ENCODE results near the gene MMP24OS. TPM values are rescaled to one million over a fixed set of nuclear protein-coding genes. Genes with fewer than 3 reads are reported as not detected.
"Not testable (repeated sequence)": the region's sequence is repeated elsewhere in the genome, so short reads cannot be mapped to it uniquely, and the experiment has no call there.

The MMP24OS gene
- 71.6 TPM for total RNA-seq

DNA sequence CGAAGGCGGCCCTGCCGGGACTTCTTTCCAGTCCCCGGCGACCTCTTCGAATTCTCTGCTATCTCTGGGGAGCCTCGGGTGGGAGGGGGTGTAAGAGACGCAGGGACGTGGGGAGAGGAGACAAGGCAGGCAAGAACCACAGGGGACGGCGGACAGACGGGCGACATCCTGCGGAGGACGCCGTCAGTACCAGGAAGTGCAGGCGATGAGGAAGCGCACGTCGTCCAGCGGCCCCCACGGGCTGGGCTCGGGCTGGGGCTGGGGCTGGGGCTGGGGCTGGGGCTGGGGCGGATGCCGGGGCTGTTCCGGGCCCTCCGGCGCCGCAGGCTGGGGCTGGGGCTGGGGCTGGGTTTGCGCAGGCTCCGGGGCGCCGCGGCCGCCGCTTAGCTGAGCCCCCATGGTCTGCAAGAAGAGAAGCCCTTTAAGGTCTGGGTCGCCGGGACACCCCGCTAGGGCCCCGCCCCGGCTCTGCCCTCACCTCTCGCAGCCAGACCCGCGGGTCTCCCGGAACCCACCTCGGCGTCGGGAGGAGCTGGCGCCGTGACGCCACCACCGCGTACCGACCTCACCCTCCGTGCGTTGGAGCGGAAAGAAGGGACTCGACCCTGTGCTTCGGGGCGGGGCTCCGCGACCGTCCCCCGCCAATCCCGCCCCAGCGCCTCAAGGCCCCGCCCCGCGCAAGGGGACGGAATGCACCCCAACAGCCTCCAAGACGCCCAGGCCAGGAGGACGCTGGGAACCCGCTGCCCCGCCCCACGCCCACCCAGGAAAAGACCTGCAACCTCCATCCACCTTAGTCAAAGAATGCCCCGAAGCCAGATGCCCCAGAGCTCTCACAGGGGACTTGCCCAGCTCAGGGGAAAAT is at the start of gene MMP24OS:
Gene MMP24OS (minus strand): TSS at position 592 of the 865 bp plus-strand sequence. CDS start 193 bp downstream, at position 399.
- intact Hi-C loops (cut with DNase I): no loop called here
- DNase-seq (ENCODE audit: low spot score): peak; percentile 93
- ATAC-seq: peak; percentile 96

- intact Hi-C loops (cut with DNase I): no loop called here
- DNase-seq (ENCODE audit: low spot score): no peak
- ATAC-seq: no peak
These were observed 49.4 kb upstream of the MMP24OS start for GRCh38 chr20:35327074-35327976.

GRCh38 chr20:35326740-35327073 is 48.8 kb upstream of the MMP24OS start:
- ATAC-seq (no peak), DNase-seq (ENCODE audit: low spot score) (no peak)
- intact Hi-C loops (cut with DNase I): no loop called here

- no peak for DNase-seq (ENCODE audit: low spot score)
- no peak for ATAC-seq
- intact Hi-C loops (cut with DNase I): no loop called here
These were observed 48.3 kb upstream of the MMP24OS start for GRCh38 chr20:35326021-35326739.

GRCh38 chr20:35325401-35325800 is 47.5 kb upstream of the MMP24OS start:
- intact Hi-C loops (cut with DNase I): no loop called here
- no peak for DNase-seq (ENCODE audit: low spot score)
- no peak for ATAC-seq

GRCh38 chr20:35320396-35321126 is 42.6 kb upstream of the MMP24OS start:
- intact Hi-C loops (cut with DNase I): no loop called here
- ATAC-seq (no peak), DNase-seq (ENCODE audit: low spot score) (no peak)

DNA sequence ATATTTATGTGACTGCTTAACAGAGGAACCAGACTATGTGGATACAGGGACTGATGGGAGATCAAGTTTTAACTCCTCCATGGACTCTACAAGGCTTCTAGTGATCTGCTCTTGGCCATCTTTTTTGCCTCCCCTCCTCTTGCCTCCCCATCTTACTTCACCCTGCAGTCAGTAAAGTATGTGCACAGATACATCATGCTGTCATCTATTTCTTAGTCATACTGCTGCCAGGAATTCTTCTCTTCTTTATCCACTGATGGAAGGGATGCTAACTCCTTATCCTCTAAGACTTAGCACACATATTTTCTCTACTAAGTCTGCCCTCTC is 41.9 kb upstream of the MMP24OS start:
- intact Hi-C loops (cut with DNase I): no loop called here
- DNase-seq (ENCODE audit: low spot score) (no peak), ATAC-seq (no peak)

DNA sequence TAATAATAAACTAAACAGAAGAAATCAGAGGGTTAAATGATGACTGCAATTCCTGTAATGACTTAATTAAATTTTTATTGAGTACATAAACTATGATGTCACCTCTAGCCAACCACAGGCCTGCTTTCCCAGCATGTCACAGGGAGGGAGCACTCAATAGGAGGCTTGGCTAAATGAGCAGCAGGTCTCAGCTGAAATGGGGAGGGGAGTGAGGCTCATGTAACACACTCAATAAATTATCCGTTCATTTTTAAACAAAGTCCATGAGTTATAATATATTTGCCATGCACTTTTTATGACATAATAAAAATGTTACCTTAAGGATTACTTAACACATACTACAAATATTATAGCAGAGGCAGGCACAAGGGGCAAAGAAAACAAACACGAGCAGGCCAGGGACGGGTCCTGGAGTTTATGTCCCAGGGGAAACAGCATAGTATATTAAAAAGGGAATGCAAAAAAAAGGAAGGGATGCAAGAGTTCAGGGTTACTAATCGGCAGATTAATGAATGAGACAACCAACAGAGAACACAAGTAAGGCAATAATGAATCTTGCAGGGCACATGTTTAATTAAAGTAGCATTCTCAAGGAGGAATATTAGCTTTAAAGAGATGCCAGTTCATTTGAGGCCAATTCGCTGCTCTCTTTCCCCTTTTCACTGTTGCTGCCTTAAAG is 41.4 kb upstream of the MMP24OS start:
- no peak for DNase-seq (ENCODE audit: low spot score)
- intact Hi-C loops (cut with DNase I): no loop called here
- ATAC-seq: no peak

DNA sequence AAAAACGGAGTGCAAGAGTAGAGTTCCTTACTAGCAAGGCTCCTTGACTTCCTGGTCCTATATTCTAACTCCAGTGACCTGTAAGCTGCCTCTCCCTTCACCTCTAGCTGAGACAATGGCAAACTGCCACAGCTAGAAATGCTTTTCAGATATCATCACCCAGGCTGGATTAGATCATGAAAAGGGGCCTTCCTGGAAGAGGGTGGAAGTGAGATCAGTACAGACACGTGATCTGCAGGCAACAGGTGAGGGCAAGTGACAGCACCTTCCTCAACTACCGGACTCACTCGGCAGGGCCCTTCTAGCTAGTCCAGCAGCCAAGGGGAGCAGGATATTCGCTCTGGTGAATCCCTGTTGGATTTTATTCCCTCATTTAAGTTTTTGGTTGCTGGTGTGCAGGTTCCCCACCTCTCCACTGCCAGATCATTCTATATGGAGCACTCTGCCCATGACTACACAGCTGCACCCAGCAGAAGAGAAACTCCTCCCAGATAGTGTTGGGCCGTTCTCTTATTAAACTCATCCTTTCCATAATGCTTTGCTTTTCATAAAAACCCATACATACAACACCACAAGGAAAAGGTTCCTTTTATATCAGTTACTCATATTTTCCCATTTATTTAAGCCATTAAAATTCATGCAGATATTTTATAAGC is 40.7 kb upstream of the MMP24OS start:
- DNase-seq (ENCODE audit: low spot score): no peak
- ATAC-seq: peak; percentile 42
- intact Hi-C loops (cut with DNase I): no loop called here

- intact Hi-C loops (cut with DNase I): no loop called here
- ATAC-seq (no peak), DNase-seq (ENCODE audit: low spot score) (no peak)
These were observed 39.7 kb upstream of the MMP24OS start for GRCh38 chr20:35317416-35318210.

GRCh38 chr20:35316086-35316485 is 38.2 kb upstream of the MMP24OS start:
- ATAC-seq (no peak), DNase-seq (ENCODE audit: low spot score) (no peak)

GRCh38 chr20:35315632-35316020 is 37.7 kb upstream of the MMP24OS start:
- ATAC-seq; intact Hi-C loops (cut with DNase I); DNase-seq (ENCODE audit: low spot score): not testable (repeated sequence)

More at GRCh38 chr20:35316086-35316485, 38.2 kb upstream of the MMP24OS start:
- intact Hi-C loops (cut with DNase I): no loop called here

DNA sequence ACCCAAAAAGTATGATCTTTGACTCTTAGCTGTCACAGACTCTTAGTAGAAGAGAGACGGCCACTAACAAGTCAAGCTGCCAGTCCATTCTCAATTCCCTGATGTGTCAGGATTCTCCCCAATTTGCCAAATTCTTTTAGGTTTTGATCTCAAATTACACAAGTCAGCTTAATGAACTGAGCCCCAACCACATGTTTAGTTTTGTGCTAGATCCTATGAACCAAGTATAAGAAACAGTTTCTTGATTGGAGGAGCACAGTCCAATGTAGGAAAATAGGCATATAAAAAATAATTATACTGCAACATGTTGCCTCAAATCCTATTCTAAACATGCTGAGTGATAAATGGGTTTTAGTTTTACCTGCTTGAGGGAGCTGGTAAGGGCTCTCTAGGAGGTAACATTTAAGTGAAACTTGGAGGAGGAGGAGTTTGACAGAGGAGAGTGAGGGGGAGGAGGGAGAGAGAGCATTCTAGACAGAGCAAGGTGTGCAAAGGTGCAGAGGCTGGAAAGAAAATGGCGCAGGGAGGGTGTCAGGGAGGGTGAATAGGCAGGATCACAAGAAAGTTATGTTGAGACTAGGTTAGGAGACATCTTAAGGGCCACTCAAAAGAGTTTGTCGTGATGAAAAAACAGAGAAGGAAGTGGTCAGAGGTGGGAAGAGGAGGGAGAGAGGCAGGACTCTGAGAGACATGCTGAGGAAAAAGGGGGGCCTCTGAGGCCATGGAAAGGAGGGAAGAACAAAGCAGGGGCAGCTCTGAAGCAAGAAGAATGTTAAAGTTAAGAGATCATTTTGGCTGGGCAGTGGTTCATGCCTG is 37.1 kb upstream of the MMP24OS start:
- ATAC-seq (no peak), DNase-seq (ENCODE audit: low spot score) (no peak)
- intact Hi-C loops (cut with DNase I): no loop called here

GRCh38 chr20:35312318-35312717 is 34.4 kb upstream of the MMP24OS start:
- intact Hi-C loops (cut with DNase I): no loop called here

DNA sequence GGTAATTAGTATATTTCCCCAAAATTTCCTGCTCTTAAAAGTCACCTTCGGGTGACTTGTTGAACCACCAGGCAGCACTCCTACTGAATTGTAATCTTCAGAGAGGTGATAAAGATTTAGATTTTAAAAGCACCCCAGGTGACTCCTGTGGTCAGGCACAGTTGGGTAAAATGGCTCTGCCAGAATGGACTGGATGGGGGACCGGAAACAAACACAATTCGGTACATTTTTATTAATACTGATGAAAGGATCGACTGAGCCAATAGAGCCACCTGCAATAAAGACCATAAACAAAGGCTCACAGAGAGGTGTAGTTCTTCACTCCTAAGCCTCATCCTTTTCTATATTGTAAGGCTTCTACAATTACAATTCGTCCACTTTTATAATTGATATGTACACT is 33.9 kb upstream of the MMP24OS start:
- no peak for DNase-seq (ENCODE audit: low spot score)
- intact Hi-C loops (cut with DNase I): no loop called here
- no peak for ATAC-seq

More at GRCh38 chr20:35312318-35312717, 34.4 kb upstream of the MMP24OS start:
- DNase-seq (ENCODE audit: low spot score): no peak
- no peak for ATAC-seq

GRCh38 chr20:35311409-35311808 is 33.5 kb upstream of the MMP24OS start:
- intact Hi-C loops (cut with DNase I): no loop called here
- ATAC-seq (no peak), DNase-seq (ENCODE audit: low spot score) (no peak)
